Gastroesophageal sphincter (tissue), 4 donors: Measurements from ENCODE around the gene FCHO2. TPM values are rescaled to one million over a fixed set of nuclear protein-coding genes. Genes with fewer than 3 reads are reported as not detected.
"Not testable (repeated sequence)": the region's sequence is repeated elsewhere in the genome, so short reads cannot be mapped to it uniquely, and the experiment has no call there.

Experiments
- ATAC-seq: fragments of 150-250 bp; one replicate; pipeline ENCODE4 v1.9.1; 2016; ENCODE audit warnings: mild to moderate bottlenecking, moderate library complexity
- H3K27ac ChIP-seq, 4 donors: fragments of 200-600 bp; sonication (generic) in 3 of 4; 1 replicate in 3 of 4; 2 replicates in 1 of 4; pipeline ENCODE4 v1.5.1; 2016 to 2019
- H3K27me3 ChIP-seq: fragments of 200-600 bp; sonication (generic); one replicate; pipeline ENCODE4 v1.5.1; 2019
- H3K36me3 ChIP-seq, 2 donors: fragments of 200-600 bp; sonication (generic); one replicate each; pipeline ENCODE4 v1.5.1; 2019; ENCODE audit warnings: control low read depth in 1 of 2
- H3K4me1 ChIP-seq, 3 donors: fragments of 200-600 bp; sonication (generic); 1 replicate in 2 of 3; 2 replicates in 1 of 3; pipeline ENCODE4 v1.5.1; 2016 to 2019; ENCODE audit warnings: control low read depth in 2 of 3
- H3K4me3 ChIP-seq, 2 donors: fragments of 200-600 bp; sonication (generic); one replicate each; pipeline ENCODE4 v1.5.1; 2019; ENCODE audit warnings: mild to moderate bottlenecking in 1 of 2, moderate library complexity in 1 of 2
- H3K9me3 ChIP-seq, 3 donors: fragments of 200-600 bp; sonication (generic); one replicate each; pipeline ENCODE4 v1.5.1; 2017 to 2019; ENCODE audit warnings: control low read depth in 2 of 3
- EP300 ChIP-seq: sonication (generic); formaldehyde crosslinking; IDR thresholded peaks from one replicate; pipeline ENCODE4 v1.6.1; 2017; ENCODE audit warnings: antibody characterized with exemption, mild to moderate bottlenecking
- POLR2A ChIP-seq, 2 donors: fragments of 450-650 bp; IDR thresholded peaks; one replicate each; pipeline ENCODE4 v1.6.1; 2017; ENCODE audit warnings: antibody characterized with exemption in 2 of 2, mild to moderate bottlenecking in 2 of 2, moderate library complexity in 1 of 2
- POLR2AphosphoS5 ChIP-seq: sonication (generic); formaldehyde crosslinking; IDR thresholded peaks from one replicate; pipeline ENCODE4 v1.6.1; 2017; ENCODE audit warnings: antibody characterized with exemption
- WGBS, 2 donors: methylation state at CpG; one replicate each; pipeline ENCODE4 v1.1.5; 2018; ENCODE audit warnings: low coverage in 1 of 2; 5-methylcytosine and 5-hydroxymethylcytosine counted together
- total RNA-seq, 4 donors: library from RNA; depleted of rRNA; stranded (reverse); fragments of >200 nt; gene quantifications; one replicate each; pipeline ENCODE4 v1.1.0, GENCODE V29; 2016
- TF ChIP-seq, protein P1 (sequence below), 4 experiments: fragments of 200-600 bp in 2 of 4; fragments of 450-650 bp in 2 of 4; sonication (generic) in 1 of 4; IDR thresholded peaks; one replicate each; pipeline ENCODE4 v1.5.1; 2017 to 2019; ENCODE audit warnings: antibody characterized with exemption in 4 of 4, mild to moderate bottlenecking in 2 of 4, moderate library complexity in 2 of 4

Gene FCHO2
- total RNA-seq, 4 donors from 2014 or later = 27.3 to 36.3 (median 30.1) TPM

DNA sequence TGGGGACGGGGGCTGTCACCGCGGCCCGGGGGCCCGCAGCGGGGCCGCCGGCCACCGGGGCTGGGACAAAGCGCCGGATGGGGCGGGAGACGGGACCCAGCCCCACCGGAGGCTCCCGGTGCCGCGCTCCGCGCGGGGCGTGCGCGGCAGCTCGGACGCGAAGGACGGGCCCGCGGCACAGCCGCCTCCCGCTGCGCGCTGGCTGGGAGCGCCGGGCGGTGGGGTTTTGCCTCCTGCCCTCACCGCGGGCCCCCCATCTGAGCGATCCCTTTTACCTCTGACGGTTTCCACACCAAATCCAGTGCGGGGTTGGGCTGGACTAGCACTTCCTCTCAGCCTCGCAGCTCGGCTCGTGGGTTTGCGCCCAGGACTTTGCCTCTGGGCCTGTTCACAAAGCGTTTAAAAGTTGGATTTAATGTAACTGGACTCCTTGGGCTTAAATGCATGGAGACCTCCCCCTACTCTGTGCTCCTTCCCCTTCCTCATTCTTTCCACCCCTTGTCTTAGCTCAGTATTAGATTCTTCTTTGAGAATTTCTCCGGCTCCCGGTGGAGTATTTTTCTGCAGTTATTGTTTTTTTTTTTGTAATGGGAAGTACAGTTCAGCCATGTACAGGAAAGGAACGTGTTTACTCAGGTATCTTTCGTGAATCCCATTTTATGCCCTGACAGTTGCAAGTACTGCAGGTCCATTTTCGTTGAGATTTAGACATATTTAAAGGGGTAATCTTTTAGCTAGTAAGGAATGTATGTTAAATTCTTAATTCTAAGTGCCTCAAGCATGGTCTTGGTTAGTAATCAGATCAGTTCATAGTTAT, 691 bp downstream of the FCHO2 start:
- TF ChIP-seq POLR2A (IDR thresholded peaks at IDR 0.05) = peak in 1 of 2 donors; percentile 6
- TF ChIP-seq, protein P1, sequence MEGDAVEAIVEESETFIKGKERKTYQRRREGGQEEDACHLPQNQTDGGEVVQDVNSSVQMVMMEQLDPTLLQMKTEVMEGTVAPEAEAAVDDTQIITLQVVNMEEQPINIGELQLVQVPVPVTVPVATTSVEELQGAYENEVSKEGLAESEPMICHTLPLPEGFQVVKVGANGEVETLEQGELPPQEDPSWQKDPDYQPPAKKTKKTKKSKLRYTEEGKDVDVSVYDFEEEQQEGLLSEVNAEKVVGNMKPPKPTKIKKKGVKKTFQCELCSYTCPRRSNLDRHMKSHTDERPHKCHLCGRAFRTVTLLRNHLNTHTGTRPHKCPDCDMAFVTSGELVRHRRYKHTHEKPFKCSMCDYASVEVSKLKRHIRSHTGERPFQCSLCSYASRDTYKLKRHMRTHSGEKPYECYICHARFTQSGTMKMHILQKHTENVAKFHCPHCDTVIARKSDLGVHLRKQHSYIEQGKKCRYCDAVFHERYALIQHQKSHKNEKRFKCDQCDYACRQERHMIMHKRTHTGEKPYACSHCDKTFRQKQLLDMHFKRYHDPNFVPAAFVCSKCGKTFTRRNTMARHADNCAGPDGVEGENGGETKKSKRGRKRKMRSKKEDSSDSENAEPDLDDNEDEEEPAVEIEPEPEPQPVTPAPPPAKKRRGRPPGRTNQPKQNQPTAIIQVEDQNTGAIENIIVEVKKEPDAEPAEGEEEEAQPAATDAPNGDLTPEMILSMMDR (IDR thresholded peaks at IDR 0.05) = no peak
- ATAC-seq = peak; percentile 54
- Histone ChIP-seq H3K4me1 (peaks cover 0 to 49% (median 10%) of the 10 kb centered on the region in 3 donors), H3K9me3 (no peaks in the 10 kb centered on the region), H3K36me3 (no peaks in the 10 kb centered on the region), H3K4me3 (peak overlapping the region; percentile 69 to 80), H3K27me3 (no peaks in the 10 kb centered on the region), H3K27ac (peak overlapping the region; percentile 82 to 99 (median 97))
- 0% methylated on average over 5 to 12 of the region's 51 CpGs for WGBS, 2 donors

DNA sequence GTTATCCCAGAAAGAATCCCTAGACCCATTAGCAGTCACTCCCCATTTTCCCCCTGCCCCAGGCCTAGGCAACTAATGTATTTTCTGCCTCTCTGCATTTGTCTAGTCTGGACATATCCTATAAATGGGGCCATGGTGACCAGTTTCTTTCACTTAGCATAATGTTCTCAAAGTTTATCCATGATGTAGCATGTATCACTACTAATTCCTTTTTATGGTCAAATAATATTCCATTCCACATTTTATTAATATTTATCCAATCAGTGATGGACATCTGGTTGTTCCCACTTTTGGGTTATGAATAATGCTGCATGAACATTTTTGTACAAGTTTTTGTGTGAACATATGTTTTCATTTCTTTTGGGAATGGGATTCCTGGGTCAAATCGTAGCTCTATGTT, 1.5 kb downstream of the FCHO2 start:
- H3K4me3 ChIP-seq = peak overlapping the region; percentile 69 to 80
- no peaks in the 10 kb centered on the region for H3K9me3 ChIP-seq
- no peaks in the 10 kb centered on the region for H3K36me3 ChIP-seq
- H3K4me1 ChIP-seq = peaks cover 0 to 49% (median 10%) of the 10 kb centered on the region in 3 donors
- no peak for TF ChIP-seq EP300
- no peak for TF ChIP-seq POLR2A (IDR thresholded peaks at IDR 0.05)
- no peak for TF ChIP-seq POLR2AphosphoS5
- TF ChIP-seq, protein P1 (IDR thresholded peaks at IDR 0.05) = no peak
- H3K27ac ChIP-seq = peak overlapping the region in 3 of 4 donors; percentile 96 to 99 (median 98)
- 62 to 68% methylated on average over 1 of the region's 1 CpG for WGBS, 2 donors
- no peak for ATAC-seq
- H3K27me3 ChIP-seq = no peaks in the 10 kb centered on the region

DNA sequence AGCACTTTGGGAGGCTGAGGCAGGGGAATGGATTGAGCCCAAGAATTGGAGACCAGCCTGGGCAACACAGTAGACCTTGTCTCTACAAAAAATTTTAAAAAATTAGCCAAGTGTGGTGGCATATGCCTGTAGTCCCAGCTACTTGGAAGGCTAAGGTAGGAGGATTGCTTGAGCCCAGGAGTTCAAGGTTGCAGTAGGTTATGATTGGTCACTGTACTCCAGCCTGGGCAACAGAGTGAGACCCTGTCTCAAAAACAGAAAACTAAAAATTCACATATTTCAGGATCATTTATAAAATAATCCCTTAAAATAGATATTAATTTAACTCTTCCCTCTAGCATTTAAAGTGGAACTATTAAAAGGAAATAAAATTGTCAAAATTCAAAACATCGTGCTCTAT, 3.4 kb downstream of the FCHO2 start:
- peaks cover 0 to 46% (median 7%) of the 10 kb centered on the region in 3 donors for H3K4me1 ChIP-seq
- no peak for ATAC-seq
- no peak overlapping the region for H3K27ac ChIP-seq
- TF ChIP-seq, protein P1 (IDR thresholded peaks at IDR 0.05) = no peak
- TF ChIP-seq POLR2AphosphoS5 = no peak
- no peak for TF ChIP-seq POLR2A (IDR thresholded peaks at IDR 0.05)
- no peak for TF ChIP-seq EP300
- no peaks in the 10 kb centered on the region for H3K27me3 ChIP-seq
- no peak overlapping the region for H3K4me3 ChIP-seq
- H3K36me3 ChIP-seq = no peaks in the 10 kb centered on the region
- 94 to 100% methylated on average over 1 of the region's 1 CpG for WGBS, 2 donors
- no peaks in the 10 kb centered on the region for H3K9me3 ChIP-seq

DNA sequence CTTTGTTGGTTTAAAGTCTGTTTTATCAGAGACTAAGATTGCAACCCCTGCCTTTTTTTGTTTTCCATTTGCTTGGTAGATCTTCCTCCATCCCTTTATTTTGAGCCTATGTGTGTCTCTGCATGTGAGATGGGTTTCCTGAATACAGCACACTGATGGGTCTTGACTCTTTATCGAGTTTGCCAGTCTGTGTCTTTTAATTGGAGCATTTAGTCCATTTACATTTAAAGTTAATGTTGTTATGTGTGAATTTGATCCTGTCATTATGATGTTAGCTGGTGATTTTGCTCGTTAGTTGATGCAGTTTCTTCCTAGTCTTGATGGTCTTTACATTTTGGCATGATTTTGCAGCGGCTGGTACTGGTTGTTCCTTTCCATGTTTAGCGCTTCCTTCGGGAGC, 18.6 kb downstream of the FCHO2 start:
- 100% methylated on average over 3 of the region's 5 CpGs; no CpG with 5 or more reads in 1 of the 2 donors for WGBS, 2 donors
- not testable (repeated sequence) for ATAC-seq, H3K27me3 ChIP-seq, H3K27ac ChIP-seq, H3K4me3 ChIP-seq, H3K9me3 ChIP-seq, H3K4me1 ChIP-seq
- peaks cover 0 to 10% of the 10 kb centered on the region in 2 donors for H3K36me3 ChIP-seq

DNA sequence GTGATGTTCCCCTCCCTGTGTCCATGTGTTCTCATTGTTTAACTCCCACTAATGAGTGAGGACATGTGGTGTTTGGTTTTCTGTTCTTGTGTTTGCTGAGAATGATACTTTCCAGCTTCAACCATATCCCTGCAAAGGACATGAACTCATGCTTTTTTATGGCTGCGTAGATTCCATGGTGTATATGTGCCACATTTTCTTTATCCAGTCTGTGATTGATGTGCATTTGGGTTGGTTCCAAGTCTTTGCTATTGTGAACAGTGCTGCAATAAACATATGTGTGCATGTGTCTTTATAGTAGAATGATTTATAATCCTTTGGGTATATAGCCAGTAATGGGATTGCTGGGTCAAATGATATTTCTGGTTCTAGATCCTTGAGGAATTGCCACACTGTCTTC, 21.0 kb downstream of the FCHO2 start:
- H3K27me3 ChIP-seq, H3K4me1 ChIP-seq, ATAC-seq, H3K36me3 ChIP-seq, H3K27ac ChIP-seq, H3K4me3 ChIP-seq, H3K9me3 ChIP-seq: not testable (repeated sequence)
- 80 to 100% methylated on average over 1 of the region's 1 CpG for WGBS, 2 donors

DNA sequence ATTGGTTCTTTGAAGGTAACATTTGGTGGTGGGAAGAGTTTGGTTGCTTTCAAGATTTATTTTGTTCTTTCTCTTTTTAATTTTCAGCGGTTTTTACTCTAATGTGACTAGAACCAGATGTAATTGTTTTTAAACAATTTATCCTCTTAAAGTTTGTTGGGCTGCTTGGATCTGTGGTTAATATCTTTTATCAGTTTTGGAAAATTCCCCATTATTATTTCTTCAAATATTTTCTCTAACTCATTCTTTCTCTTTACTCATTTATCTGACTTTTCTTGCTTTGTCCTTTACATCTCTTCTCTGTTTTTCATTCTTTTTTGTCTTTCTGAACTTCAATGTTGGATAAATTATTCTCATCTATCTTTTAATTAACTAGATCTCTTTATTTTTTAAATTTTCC, 29.9 kb downstream of the FCHO2 start:
- Histone ChIP-seq H3K4me3 (no peak overlapping the region), H3K9me3 (no peaks in the 10 kb centered on the region), H3K27ac (no peak overlapping the region), H3K4me1 (no peaks in the 10 kb centered on the region), H3K27me3 (no peaks in the 10 kb centered on the region), H3K36me3 (peaks cover 0 to 12% of the 10 kb centered on the region in 2 donors)
- TF ChIP-seq POLR2A (IDR thresholded peaks at IDR 0.05) = no peak
- TF ChIP-seq POLR2AphosphoS5 = no peak
- no peak for TF ChIP-seq EP300
- TF ChIP-seq, protein P1 (IDR thresholded peaks at IDR 0.05) = no peak
- WGBS, 2 donors = 90 to 100% methylated on average over 1 of the region's 1 CpG
- ATAC-seq = no peak
